IPS DF 4.7 (cell line): ENCODE measurements around the gene COQ10B.
A peak's percentile ranks its signal among the peaks of the same experiment; 100 is the strongest.
"Not testable (repeated sequence)": the region's sequence is repeated elsewhere in the genome, so short reads cannot be mapped to it uniquely, and the experiment has no call there.

Experiments
- DNase-seq: peaks from one replicate; pipeline ENCODE4 v3.0.0-alpha.2; 2013; ENCODE audit warnings: low spot score; ENCODE audit errors: extremely low read depth

The COQ10B gene

DNA sequence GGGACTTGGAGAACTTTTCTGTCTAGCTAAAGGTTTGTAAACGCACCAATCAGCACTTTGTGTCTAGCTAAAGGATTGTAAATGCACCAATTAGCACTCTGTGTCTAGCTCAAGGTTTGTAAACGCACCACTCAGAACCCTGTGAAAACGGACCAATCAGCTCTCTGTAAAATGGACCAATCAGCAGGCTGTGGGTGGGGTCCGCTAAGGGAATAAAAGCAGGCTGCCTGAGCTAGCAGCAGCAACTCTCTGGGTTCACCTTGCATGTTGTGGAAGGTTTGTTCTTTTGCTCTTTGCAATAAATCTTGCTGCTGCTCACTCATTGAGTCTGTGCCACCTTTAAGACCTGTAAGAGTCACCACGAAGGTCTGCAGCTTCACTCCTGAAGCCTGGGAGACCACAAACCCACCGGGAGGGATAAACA lies 2.4 kb upstream of the COQ10B start:
- DNase-seq = not testable (repeated sequence)

- DNase-seq = no peak
These were observed 614 bp upstream of the COQ10B start for GRCh38 chr2:197452754-197453122.

DNA sequence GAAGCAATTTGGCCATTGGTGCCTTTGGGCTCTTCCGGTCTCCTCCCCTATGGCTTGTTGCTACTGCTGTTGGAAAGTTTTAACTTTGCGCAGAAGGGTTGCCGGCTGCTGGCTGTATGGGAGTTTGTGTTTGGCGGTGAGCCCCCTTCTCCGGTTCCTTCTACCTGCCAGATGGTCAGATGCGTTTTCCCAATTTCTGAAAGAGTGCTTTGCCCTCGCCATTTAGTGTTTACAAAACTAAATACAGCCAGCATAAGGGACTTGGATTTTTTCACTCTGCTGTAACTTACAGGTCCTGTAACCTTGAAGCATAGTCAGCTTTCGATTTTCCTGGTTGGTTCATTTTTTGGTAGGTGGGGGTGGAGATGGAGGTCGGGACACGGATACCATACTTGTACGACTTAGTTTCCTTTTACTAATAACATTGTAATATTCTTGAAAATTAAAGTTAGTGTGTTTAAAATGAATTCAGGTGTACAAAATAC lies 604 bp downstream of the COQ10B start:
- DNase-seq = no peak

DNA sequence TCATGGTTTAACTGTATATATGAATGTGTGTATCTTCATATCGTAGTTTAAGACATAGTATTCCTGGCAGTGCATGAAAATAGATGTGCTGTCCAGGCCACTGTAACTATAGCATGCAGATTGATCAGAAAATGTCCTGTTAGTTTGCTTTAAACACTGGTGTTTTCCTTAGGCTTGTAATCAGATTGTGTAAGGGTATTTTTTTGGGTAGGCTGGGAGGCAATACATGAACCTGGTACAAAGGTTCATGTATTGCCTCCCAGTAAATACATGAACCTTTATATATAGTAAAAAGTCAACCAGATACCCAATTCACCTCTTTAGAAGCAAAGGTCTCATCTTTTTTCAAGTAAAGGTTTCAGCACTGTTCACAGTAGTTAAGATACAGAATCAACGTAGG lies 1.6 kb downstream of the COQ10B start:
- DNase-seq = no peak

DNA sequence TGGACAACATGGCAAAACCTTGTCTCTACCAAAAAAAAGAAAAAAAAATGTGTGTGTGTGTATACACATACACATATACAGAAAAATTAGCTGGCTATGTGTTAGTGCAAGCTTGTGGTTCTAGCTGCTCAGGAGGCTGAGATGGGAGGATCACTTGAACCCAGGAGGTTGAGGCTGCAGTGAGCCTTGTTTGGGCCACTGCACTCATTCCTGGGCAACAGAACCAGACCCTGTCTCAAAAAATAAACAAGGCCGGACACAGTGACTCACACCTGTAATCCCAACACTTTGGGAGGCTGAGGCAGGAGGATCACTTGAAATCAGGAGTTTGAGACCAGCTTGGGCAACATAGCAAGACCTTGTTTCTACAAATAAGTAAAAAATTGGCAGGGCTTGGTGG lies 2.1 kb downstream of the COQ10B start:
- DNase-seq = no peak

- DNase-seq = no peak
These were observed 7.3 kb downstream of the COQ10B start for GRCh38 chr2:197460649-197461048.

- no peak for DNase-seq
These were observed 7.7 kb downstream of the COQ10B start for GRCh38 chr2:197461057-197461456.

DNA sequence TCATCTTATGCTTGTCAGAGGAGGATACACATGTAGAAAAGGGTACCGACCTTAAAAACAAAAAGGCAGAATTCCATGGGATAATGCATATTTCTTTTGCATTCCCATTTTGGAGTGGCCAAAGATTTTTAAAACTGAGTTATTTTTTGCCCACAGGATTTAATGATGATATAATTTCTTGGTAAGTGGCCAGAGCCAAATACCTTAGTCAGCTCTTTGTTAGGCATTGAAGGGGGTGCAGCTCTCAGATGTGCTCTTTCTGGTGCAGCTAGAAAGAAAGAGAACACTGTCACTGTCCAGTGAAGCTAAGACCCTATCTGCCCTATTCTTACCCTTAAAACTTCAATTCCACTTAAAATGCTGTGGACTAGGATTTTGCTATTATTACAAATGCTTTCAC lies 10.8 kb downstream of the COQ10B start:
- no peak for DNase-seq

GRCh38 chr2:197472166-197472565 lies 18.8 kb downstream of the COQ10B start:
- DNase-seq = no peak

DNA sequence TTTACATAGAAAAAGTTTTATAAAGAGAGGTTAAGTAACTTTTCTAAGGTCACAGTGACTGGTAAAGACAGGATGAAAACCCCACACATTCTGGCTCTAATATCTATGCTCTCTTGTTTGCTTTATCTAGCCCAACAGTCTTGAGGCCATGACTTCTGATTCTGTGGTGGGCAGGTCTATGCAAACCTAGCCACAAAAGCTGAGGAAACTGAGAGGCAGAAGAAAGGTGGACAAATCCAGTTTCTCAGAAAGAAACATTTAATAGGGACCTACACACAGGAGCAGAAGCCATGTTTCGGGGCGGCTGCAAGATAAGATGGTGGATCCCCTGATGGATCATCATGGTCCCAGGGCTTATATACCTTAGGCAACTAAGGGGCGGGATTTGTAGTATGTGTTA lies 24.4 kb downstream of the COQ10B start:
- DNase-seq = no peak

DNA sequence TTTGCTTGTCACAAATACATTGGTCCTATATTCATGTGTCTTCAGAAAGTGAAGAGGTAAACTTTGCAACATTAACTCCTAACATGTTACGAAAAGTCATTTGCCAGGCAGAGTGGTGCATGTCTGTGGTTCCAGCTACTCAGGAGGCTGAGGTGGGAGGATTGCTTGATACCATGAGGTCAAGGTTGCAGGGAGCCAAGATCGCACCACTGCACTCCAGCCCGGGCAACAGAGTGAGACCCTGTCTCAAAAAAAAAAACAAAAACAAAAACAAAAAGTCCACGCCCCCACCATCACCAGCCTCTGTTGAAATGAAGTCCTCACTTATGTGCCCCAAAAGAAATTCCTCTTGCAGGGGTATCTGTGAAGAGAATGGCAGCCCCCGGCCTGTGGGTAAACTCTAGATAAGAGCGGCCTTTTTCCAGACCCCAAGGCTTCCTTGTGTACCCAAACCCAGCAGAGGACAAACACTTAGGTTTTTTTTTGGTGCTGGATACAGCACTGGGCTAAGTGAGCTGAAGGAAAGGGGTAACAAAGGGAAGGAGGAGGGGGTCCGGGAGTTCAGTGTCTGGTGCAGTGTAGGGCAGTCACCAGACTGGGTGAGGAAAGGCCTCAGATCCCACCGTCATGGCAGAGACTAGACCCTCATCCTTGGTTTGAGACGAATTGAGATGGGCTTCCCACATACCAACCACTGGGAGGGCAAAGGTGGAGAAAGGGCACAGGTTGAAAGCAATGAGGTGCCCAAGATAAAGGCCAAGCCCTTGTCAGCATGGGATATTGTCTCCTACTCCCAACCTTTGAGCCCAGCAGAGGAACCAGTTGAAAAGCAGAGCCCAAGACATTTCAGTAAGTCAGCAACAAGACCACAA lies 27.0 kb downstream of the COQ10B start:
- no peak for DNase-seq

- not testable (repeated sequence) for DNase-seq
These were observed 30.9 kb downstream of the COQ10B start for GRCh38 chr2:197484248-197484647.

GRCh38 chr2:197486175-197486574 lies 32.8 kb downstream of the COQ10B start:
- no peak for DNase-seq

- DNase-seq = no peak
These were observed 34.0 kb downstream of the COQ10B start for GRCh38 chr2:197487385-197487784.

- no peak for DNase-seq
These were observed 42.2 kb downstream of the COQ10B start for GRCh38 chr2:197495433-197496134.

DNA sequence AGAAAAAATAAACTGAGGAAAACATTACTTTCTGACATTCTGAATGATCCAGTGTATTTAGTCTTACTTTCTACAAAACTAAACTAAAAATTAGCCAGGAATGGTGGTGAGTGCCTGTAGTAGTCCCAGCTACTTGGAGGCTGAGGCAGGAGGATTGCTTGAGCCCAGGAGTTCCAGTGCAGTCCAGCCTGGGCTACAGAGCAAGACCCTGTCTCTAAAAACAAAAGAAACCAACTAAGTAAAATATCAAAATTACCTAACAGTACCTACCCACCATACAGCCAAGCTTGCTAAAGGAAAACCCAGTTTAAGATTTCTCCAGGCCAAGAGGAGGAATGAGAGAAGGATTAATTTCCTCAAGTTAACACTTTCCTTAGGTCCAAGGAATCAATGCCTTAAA lies 43.3 kb downstream of the COQ10B start:
- DNase-seq = no peak

GRCh38 chr2:197497326-197497725 lies 44.0 kb downstream of the COQ10B start:
- no peak for DNase-seq

DNA sequence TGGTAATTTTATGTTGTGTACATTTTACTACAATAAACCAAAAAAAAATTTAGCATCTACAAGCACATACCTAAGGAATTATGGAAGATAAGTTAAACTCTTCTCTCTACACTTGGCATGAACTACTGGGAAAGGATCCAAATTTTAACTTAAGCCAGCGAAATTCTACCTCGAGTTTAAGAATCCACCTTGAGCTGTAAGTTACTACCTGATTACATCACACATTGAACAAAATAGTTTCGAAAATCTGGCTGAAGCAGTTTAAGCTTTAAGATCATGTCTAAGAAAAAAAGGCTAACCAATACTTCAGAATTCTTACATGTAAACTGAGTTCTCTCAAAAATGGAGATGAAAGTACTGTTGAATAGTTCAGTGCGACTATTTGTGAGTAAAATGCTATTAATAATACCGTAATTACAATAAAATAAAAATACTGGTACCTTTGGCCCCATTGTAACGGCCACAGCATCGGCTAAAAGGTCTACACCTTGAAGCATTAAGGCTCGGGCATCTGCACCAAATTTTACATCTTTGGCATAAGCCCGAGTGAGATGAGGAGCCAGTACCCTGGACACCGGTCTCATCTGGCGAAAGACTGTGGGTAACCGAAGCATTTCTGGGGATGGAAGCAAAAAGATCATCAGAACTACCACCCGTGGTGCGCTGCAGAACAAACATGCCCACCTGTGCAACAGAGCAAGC lies 45.0 kb downstream of the COQ10B start:
- no peak for DNase-seq

DNA sequence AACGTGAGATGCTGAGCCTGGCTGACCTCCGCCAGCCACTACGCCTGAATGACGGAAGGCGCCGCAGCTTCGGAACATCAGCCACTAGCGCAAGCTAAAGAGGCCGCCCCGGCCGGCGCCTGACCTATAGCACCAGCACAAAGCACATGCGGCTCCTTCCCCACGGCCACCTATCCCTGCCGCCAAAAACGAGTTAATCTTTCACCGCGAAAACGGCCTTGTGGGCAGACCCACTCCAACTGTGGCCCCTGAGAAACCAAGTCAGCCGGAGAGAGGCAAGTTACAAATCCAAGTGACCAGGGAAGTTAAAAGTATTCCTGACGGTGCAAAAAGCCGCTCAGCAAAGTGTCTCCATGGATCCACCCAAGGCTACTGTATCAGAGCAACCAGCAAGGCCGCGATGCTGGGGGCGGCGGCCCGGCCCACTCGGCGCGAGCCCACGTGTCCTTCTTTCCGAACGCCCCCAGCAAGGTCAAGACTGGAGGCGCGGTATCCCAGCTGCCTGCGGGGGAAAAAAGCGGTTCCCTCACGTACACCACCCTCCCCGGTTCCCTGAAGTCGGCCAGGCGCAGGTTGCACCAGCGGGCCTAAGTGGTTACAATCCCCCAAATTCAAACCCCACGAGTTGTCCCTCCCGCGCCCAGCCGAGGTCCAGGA lies 45.7 kb downstream of the COQ10B start:
- no peak for DNase-seq

DNA sequence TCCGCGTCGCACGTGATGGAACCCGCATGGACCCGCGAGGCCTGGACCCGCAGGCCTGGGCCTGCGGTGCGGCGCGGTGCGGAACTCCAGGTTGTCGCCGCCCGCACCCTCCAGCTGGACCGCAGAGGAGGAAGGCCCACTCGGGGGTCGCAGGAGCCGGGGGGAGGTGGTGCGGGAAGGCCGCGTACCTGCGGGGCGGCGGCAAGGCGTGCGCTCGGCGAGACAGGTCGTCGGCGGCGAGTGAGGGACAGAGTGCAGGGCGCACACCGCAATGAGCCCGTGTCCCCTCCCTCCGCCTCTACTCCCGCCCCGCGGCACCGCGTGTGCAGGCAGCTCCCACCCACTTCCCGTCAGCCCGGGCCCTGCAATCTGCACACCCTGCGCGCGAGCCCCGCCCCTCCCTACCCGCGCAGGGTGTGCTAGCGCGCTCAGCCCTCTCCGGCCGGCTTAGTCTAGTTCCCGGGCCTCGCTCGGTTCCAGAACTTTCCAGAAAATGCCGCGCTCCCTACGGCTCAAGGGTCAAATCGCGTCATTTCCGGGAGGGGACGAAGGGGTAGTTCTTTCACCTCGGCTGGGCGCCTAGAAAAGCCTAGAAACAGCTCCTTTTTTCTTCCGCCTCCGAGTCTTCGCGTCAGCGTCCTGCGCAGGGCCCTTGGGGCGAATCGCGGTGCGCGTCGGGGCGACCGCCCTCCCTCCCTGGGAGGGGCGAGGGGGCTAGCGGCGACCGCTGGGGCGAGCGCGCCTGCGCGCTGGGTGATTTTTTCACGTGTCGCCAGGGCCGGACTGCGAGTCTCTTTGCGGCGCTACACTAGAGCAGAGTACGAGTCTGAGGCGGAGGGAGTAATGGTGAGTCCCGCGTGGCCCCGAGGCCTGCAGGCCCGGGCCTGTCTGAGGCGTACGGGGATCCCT lies 46.5 kb downstream of the COQ10B start, which contains the start of the genes HSPD1 and HSPE1:
Gene HSPD1, minus strand, starts transcription at position 247 of the 909 bp plus-strand sequence. CDS start 992 bp downstream, outside the sequence.
Gene HSPE1, plus strand, starts transcription at position 786 of the 909 bp plus-strand sequence. Its CDS starts 58 bp downstream, at position 844.
- peak; percentile 97 for DNase-seq
